HL-60 (cell line): Measurements from ENCODE around the gene SLITRK3.
"Not testable (repeated sequence)": the region's sequence is repeated elsewhere in the genome, so short reads cannot be mapped to it uniquely, and the experiment has no call there.

Experiments used
- DNase-seq, 2 experiments: peaks; one replicate each; pipeline ENCODE4 v3.0.0-alpha.2; 2010 to 2020; ENCODE audit warnings: low read depth in 1 of 2, low spot score in 1 of 2
- H3K27ac ChIP-seq: fragments of 250-450 bp; sonication (Bioruptor Pico); replicated peaks from 2 replicates; pipeline ENCODE4 v1.5.1; 2020; ENCODE audit warnings: mild to moderate bottlenecking, moderate library complexity
- H3K27me3 ChIP-seq: fragments of 250-450 bp; sonication (Bioruptor Pico); 2 replicates; pipeline ENCODE4 v1.5.1; 2021; ENCODE audit warnings: mild to moderate bottlenecking, moderate library complexity; ENCODE audit not compliant: insufficient read depth, poor library complexity, severe bottlenecking
- H3K4me3 ChIP-seq: replicated peaks from 2 replicates; pipeline ENCODE4 v1.5.1; 2011; ENCODE audit warnings: mild to moderate bottlenecking, control low read depth, low read length; ENCODE audit not compliant: insufficient read depth
- GABPA ChIP-seq: IDR thresholded peaks from 2 replicates; pipeline ENCODE4 v1.6.1; 2012; ENCODE audit warnings: low read depth
- POLR2AphosphoS5 ChIP-seq: IDR thresholded peaks from 2 replicates; pipeline ENCODE4 v1.6.1; 2012; ENCODE audit warnings: low read depth
- SPI1 ChIP-seq: IDR thresholded peaks from 2 replicates; pipeline ENCODE4 v1.6.1; 2012; ENCODE audit warnings: low read depth, mild to moderate bottlenecking, borderline replicate concordance
- TF ChIP-seq, protein P1 (sequence below): IDR thresholded peaks from one replicate; pipeline ENCODE4 v1.5.1; 2011; ENCODE audit warnings: low read length, control low read depth, inconsistent platforms; ENCODE audit not compliant: insufficient read depth
- TF ChIP-seq, protein P2 (sequence below): IDR thresholded peaks from 2 replicates; pipeline ENCODE4 v1.6.1; 2012; ENCODE audit warnings: low read depth; ENCODE audit not compliant: insufficient replicate concordance

Gene SLITRK3

DNA sequence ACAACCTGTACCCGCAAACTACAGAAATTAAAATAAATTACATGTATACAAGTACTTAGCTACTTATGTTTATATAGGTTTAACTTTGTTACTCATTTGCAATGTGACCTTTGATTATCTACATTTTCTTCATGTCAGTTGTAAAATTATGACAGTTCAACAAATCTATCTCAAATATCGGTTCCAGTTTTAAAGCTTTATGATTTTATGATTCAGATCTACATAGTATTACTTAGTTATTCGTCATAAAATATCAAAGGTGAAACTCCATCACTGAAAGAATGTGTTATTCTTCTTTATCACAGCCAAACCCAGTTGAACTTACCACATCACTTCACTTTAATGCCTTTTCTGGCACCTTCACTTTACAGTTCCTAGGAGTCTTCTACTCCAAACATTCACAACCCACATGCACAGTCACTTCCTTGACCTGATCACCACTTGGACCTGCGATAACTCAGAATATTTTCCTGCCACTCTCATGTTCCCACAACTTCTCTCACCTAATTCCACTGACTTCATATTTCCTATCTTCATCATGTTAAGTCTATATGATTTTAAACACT lies 47.2 kb downstream of the SLITRK3 start:
- TF ChIP-seq, protein P1, sequence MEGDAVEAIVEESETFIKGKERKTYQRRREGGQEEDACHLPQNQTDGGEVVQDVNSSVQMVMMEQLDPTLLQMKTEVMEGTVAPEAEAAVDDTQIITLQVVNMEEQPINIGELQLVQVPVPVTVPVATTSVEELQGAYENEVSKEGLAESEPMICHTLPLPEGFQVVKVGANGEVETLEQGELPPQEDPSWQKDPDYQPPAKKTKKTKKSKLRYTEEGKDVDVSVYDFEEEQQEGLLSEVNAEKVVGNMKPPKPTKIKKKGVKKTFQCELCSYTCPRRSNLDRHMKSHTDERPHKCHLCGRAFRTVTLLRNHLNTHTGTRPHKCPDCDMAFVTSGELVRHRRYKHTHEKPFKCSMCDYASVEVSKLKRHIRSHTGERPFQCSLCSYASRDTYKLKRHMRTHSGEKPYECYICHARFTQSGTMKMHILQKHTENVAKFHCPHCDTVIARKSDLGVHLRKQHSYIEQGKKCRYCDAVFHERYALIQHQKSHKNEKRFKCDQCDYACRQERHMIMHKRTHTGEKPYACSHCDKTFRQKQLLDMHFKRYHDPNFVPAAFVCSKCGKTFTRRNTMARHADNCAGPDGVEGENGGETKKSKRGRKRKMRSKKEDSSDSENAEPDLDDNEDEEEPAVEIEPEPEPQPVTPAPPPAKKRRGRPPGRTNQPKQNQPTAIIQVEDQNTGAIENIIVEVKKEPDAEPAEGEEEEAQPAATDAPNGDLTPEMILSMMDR: no peak
- no peak for TF ChIP-seq SPI1
- H3K27ac ChIP-seq: no peak overlapping the region
- H3K27me3 ChIP-seq: no peaks in the 10 kb centered on the region
- DNase-seq: no peak
- H3K4me3 ChIP-seq: no peak overlapping the region

DNA sequence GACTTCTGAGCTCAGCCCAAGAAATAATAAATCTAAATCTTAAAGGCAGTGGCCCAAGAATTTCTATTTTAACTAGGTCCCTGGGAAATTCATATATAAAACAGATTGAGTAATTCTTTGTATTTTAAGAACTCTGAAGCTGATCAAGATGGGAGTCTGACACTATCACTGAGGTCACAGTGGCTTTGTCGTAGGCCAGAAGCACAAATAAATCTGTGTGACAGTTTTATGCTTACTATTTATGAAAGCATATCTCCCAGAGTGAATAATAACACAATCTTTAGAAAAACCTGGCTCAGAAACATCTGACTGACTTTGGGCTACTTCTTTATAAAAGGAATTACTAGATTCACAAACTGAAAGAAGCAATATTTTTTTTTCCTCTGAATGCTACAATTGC lies 51.9 kb downstream of the SLITRK3 start:
- H3K27me3 ChIP-seq: no peaks in the 10 kb centered on the region
- DNase-seq: no peak
- no peak overlapping the region for H3K27ac ChIP-seq
- TF ChIP-seq GABPA: no peak
- TF ChIP-seq, protein P2, sequence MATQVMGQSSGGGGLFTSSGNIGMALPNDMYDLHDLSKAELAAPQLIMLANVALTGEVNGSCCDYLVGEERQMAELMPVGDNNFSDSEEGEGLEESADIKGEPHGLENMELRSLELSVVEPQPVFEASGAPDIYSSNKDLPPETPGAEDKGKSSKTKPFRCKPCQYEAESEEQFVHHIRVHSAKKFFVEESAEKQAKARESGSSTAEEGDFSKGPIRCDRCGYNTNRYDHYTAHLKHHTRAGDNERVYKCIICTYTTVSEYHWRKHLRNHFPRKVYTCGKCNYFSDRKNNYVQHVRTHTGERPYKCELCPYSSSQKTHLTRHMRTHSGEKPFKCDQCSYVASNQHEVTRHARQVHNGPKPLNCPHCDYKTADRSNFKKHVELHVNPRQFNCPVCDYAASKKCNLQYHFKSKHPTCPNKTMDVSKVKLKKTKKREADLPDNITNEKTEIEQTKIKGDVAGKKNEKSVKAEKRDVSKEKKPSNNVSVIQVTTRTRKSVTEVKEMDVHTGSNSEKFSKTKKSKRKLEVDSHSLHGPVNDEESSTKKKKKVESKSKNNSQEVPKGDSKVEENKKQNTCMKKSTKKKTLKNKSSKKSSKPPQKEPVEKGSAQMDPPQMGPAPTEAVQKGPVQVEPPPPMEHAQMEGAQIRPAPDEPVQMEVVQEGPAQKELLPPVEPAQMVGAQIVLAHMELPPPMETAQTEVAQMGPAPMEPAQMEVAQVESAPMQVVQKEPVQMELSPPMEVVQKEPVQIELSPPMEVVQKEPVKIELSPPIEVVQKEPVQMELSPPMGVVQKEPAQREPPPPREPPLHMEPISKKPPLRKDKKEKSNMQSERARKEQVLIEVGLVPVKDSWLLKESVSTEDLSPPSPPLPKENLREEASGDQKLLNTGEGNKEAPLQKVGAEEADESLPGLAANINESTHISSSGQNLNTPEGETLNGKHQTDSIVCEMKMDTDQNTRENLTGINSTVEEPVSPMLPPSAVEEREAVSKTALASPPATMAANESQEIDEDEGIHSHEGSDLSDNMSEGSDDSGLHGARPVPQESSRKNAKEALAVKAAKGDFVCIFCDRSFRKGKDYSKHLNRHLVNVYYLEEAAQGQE: no peak
- no peak for TF ChIP-seq POLR2AphosphoS5
- no peak for TF ChIP-seq SPI1
- TF ChIP-seq, protein P1: no peak
- no peak overlapping the region for H3K4me3 ChIP-seq

DNA sequence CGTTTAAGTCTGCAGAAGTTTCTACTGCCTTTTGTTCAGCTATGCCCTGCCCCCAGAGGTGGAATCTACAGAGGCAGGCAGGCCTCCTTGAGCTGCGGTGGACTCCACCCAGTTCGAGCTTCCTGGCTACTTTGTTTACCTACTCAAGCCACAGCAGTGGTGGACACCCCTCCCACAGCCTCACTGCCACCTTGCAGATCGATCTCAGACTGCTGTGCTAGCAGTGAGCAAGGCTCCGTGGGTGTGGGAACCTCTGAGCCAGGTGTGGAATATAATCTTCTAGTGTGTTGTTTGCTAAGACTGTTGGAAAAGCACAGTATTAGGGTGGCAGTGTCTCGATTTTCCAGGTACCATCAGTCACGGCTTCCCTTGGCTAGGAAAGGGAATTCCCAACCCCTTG lies 56.3 kb downstream of the SLITRK3 start:
- H3K27me3 ChIP-seq, H3K4me3 ChIP-seq, H3K27ac ChIP-seq, DNase-seq: not testable (repeated sequence)
